Testis (tissue), 2 donors: ENCODE data around the gene SPATA31A6.
"Not testable (repeated sequence)": the region's sequence is repeated elsewhere in the genome, so short reads cannot be mapped to it uniquely, and the experiment has no call there.

ENCODE experiments used
- CTCF ChIP-seq, 3 experiments: fragments of 450-650 bp in 2 of 3; fragments of 200-600 bp in 1 of 3; sonication (generic) in 1 of 3; IDR thresholded peaks; one replicate each; pipeline ENCODE4 v1.5.1; 2016 to 2019; ENCODE audit warnings: antibody characterized with exemption in 3 of 3, mild to moderate bottlenecking in 2 of 3, moderate library complexity in 1 of 3
- POLR2A ChIP-seq: fragments of 450-650 bp; IDR thresholded peaks from one replicate; pipeline ENCODE4 v1.6.1; 2017; ENCODE audit warnings: antibody characterized with exemption, mild to moderate bottlenecking, moderate library complexity

GRCh38 chr9:42238862-42239261, 55.4 kb downstream of the SPATA31A6 start:
- TF ChIP-seq POLR2A; CTCF (IDR thresholded peaks at IDR 0.05): not testable (repeated sequence)
